NCI-H2196 (cell line): ENCODE data around the gene TADA3.
A peak's percentile ranks its signal among the peaks of the same experiment; 100 is the strongest.

Source experiments
- DNase-seq: peaks from one replicate; lab custom pipeline; 2025; ENCODE audit not compliant: unreplicated experiment; lab: John Stamatoyannopoulos, UW

Gene TADA3

GRCh38 chr3:9792405-9793160 lies at the start of gene TADA3, which contains the start of gene ARPC4:
Gene TADA3, minus strand, starts transcription at chr3:9792473. Its CDS starts 1,007 bp downstream, at chr3:9791466.
Gene ARPC4, plus strand, starts transcription at chr3:9793082. Its CDS starts 40 bp downstream, at chr3:9793122.
- peak; percentile 77 for DNase-seq

GRCh38 chr3:9841015-9841414 lies 48.7 kb upstream of the TADA3 start:
- no peak for DNase-seq

- no peak for DNase-seq
Observed at GRCh38 chr3:9838856-9839255, 46.6 kb upstream of the TADA3 start.

DNA sequence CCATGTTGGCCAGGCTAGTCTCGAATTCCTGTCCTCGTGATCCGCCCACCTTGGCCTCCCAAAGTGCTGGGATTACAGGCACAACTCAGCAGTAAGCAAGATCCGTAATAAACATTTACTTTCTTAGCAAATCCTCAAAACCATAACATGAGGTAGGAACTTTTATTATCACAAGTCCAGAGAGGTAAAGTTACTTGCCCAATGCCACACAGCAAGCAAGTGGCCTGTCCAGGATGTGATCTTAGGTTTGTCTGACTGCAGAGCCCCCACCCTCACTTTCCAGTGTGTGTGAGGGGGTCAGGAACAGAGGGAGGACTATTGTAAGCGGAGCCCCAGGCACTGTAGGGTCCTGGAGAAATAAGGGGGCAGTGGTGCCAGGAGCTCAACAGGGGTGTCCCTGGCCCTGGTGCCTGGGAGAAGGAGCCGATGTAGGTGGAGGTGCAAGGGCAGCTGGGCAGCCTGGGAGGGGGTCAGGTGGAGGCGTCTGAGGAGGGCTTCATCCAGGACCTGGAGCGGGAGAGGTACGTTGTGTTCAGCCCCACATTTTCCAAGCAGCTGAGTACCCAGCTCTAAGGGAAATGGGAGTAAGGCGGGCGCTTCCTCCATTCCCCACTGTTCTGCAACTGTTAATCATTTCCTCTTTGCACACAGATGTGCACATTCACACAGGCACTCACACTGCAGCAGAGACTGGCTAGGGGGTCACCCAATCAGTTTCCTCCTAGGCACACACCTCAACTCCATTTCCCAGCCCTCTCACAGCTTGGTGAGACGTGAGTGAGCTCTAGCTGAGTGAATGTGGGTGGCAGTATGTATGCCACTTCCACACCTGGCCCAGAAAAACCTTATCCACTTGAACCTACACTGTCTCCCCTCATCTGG lies 45.7 kb upstream of the TADA3 start:
- no peak for DNase-seq

GRCh38 chr3:9834520-9835380 lies 42.5 kb upstream of the TADA3 start:
- no peak for DNase-seq

DNA sequence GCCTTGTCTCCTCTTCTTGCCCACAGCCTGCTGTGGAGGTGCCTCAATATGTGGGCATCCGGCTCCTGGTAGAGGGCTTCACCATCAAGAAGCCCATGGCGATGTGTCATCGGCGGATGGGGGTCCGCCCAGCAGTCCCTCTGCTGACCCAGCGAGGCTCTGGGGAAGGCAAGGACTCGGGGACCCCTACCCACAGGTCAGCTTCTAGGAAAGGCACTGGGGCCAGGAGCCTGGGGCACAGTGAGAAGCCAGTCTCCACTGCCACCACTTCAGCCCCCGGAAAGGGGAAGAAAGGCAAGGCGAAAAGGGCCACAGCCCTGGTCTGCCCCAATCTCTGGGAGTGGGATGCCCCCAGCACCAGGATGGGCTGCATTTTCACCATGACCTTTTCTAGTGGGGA lies 40.8 kb upstream of the TADA3 start:
- no peak for DNase-seq

DNA sequence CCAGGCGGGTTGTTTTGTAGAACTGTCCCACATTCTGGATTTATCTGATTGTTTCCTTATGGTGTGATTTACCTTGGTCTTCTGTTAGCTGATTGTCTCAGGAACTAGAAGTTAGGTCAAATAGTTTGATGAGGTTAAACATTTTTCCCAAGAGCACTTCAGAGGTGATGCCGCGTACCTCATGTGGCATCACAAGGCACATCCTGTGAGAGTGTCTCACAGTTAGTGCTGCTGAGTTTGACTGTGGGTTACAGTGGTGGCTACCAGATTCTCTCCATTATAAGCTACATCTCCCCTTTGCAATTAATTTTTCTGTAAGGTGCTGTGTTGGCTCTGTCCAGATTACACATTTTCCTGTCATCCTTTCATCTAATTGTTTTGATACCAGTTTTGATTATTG lies 39.0 kb upstream of the TADA3 start:
- DNase-seq: no peak

- DNase-seq: no peak
Observed at GRCh38 chr3:9828801-9829755, 36.8 kb upstream of the TADA3 start.

DNA sequence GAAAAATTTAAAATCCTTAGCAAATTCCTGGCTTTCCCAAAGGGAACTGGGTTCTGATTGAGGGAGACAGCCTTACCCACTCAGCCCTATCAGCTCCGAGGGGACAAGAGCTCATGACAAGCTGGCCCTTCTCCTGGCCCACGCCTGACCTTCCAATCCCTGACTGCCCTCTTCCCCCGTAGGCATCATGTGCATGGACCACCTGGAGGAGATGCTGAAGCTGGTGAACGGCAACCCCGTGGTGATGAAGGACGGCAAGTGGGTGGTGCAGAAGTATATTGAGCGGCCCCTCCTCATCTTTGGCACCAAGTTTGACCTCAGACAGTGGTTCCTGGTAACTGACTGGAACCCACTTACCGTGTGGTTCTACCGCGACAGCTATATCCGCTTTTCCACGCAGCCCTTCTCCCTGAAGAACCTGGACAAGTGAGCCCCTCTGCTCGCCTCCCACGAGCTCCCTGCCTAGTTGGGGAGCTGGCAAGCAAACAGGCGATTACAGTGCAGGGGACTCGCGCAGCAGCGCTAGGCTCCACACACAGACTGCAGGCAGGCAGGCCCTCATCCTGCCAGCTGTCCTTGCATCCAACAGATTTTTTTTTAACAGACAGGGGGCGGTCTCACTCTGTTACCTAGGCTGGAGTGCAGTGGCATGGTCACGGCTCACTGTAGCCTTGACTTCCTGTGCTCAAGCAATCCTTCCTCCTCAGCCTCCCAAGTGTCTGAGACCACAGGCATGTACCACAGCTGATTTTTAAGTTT lies 34.7 kb upstream of the TADA3 start:
- DNase-seq: peak; percentile 1

GRCh38 chr3:9825451-9826040 lies 33.3 kb upstream of the TADA3 start:
- DNase-seq: no peak

- no peak for DNase-seq
Observed at GRCh38 chr3:9820946-9821345, 28.7 kb upstream of the TADA3 start.

GRCh38 chr3:9820543-9820942 lies 28.3 kb upstream of the TADA3 start:
- no peak for DNase-seq

DNA sequence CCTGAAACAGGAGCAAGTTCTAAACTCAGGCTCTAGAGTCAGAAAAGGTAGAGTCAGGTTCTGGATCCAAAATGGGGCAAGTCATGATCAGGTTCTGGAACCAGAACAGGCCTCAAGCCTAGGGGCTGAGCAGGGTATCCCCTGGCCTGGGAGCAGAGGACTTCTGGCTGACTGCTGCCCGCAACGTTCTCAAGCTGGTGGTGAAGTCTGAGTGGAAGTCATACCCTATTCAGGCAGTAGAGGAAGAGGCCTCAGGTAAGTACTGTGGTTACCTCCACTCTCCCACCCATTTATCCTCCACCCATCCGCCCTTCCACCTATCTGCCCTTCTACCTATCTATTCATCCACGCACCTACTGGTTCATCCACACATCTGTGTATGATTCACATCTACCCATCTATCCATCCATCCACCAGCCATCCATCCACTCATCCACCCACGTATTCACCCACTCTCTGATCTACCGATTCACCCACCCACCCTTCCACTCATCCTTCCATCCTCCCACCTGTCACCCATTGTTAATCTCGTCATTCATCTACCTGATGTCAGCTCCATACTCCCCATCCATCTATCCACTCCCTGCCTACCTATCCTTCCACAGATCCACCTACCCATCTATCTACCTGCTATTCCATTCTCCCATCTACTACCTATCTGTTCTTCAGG lies 26.5 kb upstream of the TADA3 start:
- no peak for DNase-seq

DNA sequence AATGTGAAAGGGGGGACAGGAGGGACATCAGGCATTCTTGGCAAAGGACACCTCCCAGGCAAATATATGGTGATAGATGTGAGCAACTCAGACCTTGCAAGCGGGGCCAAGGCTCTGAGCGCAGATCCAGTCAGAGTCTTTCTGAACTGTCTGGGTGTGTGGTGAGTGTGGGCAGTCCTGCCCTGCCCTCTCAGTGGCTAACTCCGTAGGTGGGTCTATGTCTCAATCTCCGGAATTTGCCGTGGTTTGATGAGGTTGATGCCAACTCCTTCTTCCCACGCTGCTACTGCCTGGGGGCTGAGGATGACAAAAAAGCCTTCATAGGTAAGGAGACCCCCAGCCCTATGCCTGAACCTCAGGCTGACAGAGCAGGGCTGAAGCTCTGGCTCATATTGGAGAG lies 25.2 kb upstream of the TADA3 start:
- DNase-seq: no peak

DNA sequence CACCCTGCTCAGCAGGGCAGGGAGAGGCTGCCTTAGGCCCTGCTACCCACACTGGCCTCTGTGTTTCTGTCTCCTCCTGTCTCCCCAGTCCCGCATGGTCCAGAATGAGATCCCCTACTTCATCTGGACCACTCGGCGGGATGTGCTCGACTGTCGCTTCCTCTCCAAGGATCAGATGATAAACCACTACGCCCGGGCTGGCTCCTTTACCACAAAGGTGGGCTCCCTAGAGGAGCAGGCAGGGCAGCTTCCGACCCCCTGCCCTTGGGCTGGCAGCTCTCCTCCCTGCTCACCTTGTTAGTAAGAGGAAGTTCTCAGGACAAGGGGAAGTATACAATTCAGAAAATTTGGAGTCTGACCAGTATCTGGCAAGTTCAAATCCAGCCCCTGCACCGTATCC lies 23.7 kb upstream of the TADA3 start:
- no peak for DNase-seq

DNA sequence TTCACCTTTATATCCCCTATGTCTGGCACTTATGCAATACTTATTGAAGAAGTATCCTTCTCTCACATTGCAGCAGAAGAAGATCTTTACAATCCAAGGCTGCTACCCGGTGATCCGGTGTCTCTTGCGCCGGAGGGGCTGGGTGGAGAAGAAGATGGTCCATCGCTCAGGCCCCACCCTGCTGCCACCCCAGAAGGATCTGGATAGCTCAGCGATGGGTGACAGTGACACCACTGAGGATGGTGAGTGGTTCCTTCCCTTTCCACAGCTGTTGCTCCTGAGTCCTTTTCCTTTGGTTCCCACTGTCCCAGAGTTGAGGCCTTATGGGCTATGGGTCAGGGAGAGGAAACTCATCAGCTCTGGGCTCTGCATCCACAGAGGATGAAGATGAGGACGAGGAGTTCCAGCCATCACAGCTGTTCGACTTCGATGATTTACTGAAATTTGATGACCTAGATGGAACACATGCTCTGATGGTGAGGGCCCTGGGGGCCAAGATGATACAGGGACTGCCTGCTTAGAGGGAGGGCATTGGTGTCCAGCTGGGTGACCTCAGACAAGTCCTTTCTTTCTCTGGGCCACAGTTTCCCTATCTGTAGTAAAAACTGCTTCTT lies 20.7 kb upstream of the TADA3 start:
- DNase-seq: no peak

- DNase-seq: no peak
Observed at GRCh38 chr3:9810846-9811245, 18.6 kb upstream of the TADA3 start.

DNA sequence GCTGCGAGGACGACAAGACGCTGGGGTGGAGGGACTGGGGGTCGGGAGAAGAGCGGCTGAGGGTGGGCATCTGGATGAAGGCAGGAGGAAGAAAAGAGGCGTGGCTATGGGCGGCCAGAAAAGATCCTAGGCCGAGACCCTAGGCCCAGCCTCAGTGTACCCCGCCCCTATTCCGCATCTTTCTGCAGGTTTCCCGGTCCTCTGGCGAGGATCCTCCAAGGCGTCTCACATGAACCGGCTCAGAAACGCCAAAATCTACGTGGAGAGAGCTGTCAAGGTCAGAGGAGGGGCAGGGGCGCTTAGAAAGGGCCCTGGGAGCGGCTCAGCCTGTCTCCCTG lies 18.1 kb upstream of the TADA3 start:
- no peak for DNase-seq
